A549 treated with AZD2906 at 1 μM for 4 hours (cell line): ENCODE measurements around the gene YJU2. TPM values are rescaled to one million over a fixed set of nuclear protein-coding genes. Genes with fewer than 3 reads are reported as not detected.

ENCODE experiments used
- total RNA-seq: library from RNA; stranded (reverse); fragments of 200-300 nt; extraction: Qiagen RNA extraction; gene quantifications from 5 replicates; pipeline ENCODE4 v1.2.3, GENCODE V29; 2022

The YJU2 gene
- total RNA-seq, result 18.3 to 21.8 TPM (median 20.1 TPM) in 5 replicates

DNA sequence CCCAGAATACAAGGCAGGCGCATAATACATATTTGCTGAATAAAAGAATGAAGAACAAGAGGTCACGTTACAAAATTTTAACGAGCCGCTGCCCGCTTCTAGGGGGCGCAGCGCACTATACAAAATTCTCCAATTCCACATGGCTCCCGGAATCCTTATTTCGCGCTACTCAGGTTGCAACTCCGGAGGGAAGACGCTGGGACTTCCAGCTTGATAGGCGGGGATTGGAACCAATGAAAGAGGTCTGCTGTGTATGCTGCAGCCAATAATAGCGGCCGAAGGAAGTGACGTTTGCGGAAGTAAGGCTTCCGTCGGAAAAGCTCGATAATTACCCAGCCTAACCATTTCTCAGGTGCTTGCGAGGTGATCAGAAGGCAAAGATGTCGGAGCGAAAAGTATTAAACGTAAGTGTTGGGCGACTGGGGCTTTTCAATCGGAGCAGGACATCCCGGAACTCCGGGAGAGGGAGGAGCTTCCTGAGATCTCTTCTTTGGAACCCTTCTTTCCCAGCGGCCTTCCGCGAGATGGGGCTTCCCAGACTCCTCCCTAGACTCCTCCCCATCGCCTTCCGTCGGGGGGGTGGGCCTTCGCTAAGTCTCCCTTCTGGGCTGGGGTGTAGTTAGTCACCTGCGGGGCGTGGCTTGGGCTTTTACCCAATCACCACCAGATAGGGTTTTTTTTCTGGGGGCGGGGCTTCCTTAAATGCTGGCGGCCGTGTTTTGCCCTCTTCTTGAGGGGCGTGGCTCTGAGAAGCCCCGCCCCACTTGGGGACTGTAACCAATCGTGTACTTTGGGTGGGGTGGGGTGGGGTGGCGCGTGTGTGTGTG is at the start of gene YJU2:
Gene YJU2, plus strand, starts transcription at position 314 of the 827 bp plus-strand sequence. Its CDS starts 67 bp downstream, at position 381.

DNA sequence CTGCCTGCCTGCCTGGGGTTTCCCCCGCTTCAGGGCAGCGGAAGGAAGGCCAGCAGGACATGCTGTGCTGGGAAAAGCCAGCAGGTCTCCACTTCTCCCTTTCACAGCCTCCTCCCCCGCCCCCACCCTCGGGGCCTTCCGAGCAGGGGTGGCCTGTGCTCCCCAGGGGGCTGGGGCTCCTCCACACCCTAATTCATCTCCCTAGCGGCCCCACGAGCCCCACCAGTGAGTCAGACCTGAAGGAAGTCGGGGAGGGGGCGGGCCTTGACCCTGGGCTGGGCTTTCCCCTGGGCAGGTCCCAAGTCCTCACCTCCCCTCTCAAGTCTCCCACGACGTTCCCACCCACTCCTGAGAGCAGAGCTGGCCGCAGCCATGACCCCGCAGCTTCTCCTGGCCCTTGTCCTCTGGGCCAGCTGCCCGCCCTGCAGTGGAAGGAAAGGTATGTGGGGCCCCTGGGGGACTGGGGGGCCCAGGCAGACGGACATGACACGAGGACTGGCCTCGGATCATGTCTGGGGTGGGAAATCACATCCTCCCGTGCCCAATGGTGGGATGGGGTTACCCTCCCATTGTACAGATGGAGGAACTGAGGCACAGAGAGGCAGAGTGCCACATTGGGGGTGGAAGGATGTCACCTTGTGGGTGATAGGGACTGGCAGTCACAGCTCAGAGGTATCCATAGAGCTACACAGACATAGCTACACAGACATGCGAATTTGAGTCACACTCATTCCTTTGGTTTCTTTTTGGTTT is 17.5 kb upstream of the YJU2 start, which contains the start of gene EBI3:
Gene EBI3, plus strand, starts transcription at position 345 of the 753 bp plus-strand sequence. Its CDS starts 28 bp downstream, at position 373.

DNA sequence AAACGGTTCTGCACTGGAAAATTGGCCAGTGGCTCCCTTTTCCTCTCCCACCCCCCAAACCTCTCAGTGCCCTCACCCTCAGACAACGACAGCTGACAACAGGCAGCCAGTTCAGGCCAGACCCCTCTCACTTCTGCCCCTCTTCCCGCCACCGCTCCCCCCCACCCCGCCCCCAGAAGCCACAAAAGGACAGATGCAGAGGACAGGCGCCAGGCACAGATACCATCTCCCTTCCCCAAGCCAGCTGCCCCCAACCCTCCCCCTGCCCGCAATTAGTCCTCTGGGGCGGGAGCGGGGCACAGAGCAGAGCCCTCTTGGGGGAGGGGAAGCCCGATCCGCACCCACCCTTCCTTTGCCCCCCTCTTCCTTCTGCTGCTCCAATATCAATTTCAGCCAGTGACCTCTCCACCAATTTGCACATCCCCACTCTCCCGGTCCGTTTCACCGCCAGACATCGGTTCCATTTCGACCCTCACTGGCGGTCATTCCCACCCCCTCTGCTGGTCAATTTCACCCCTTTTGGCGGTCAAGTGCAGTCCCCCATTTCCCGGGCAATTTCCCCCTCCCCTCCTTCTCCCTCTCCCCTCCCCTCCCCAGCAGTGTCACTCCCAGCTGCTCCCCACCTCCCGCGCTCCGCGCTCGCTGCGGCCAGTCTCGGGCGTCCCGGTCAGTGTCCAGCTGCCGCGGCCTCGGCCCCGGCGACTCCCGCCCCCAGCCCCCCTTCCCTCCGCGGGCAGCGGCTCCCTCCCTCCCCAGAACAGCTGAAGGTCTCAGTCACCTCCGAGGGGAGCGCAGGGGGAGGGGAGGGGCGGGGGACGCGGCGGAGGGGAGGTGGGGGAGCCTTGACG is 31.8 kb downstream of the YJU2 start, which contains the start of gene SHD:
Gene SHD, plus strand, starts transcription at position 848 of the 848 bp plus-strand sequence. CDS start 798 bp downstream, outside the sequence.

DNA sequence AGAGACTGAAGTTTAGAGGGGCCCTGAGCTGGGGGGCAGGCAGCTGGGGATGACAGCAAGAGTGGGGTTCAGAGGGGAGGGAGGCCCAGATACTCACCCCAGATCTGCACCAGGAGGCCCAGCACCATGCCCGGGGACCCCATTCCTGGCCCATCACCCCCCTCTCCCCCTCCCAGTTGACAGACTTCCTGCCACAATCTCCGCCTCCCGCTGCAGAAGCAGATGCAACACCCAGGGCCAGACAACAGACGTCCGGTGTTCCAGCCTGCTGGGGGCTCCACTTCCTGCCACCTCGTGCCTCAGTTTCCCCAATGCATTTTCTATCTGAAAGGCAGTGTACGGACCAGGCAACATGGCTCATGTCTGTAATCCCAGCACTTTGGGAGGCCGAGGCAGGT is 55.4 kb downstream of the YJU2 start, which contains the start of gene TMIGD2:
Gene TMIGD2, minus strand, starts transcription at position 147 of the 398 bp plus-strand sequence. Its CDS starts 4 bp downstream, at position 143.

DNA sequence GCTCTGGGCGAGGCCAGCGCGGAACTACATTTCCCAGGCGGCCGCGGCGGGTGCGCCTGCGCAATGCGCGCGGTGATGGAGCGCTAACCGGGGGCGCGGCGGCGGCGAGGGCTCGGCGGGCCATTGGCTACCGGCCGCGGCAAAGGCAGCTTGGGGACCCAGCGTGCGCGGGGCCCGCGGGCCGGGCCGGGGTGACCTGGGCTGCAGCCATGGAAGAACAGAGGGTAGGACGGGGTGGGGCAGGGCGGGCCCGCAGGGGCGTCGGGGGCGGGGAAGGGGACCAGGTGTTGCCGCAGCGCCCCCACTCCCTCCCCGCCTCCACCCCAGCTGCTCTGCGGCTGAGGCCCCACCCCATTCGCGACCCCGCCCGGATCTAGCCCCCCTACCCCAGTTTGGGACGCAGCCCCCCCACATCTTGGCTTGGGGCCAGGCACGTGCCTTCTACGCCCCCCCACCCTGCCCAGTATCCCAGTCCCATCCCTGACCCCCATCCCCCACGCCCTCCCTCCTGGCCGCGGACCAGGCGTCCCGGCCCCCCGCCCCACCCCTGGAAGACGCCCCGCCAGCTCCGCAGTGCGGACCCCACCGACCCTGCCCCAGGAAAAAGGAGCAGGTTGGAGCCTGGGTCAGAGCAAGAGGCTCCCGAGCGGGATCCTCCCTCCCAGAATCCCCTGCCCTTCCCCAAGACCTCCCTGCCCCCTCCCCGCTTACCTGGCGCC is 57.8 kb downstream of the YJU2 start, which contains the start of gene FSD1:
Gene FSD1, plus strand, starts transcription at position 61 of the 719 bp plus-strand sequence. Its CDS starts 149 bp downstream, at position 210.

Other genes starting within 250 kb of the YJU2 start
- gene PIAS4, start 239.3 kb upstream of the YJU2 start, total RNA-seq, result 14.6 to 17.5 TPM (median 15.7 TPM) in 5 replicates
- gene ZBTB7A, start 180.2 kb upstream of the YJU2 start, total RNA-seq, result 16.8 to 24.8 TPM (median 23.4 TPM) in 5 replicates
- gene MAP2K2, start 123.0 kb upstream of the YJU2 start, total RNA-seq, result 120 to 196 TPM (median 177 TPM) in 5 replicates
- 0.08 to 0.15 TPM (median 0.11 TPM) in 5 replicates for gene CREB3L3, start 93.4 kb upstream of the YJU2 start, total RNA-seq
- gene SIRT6, start 64.5 kb upstream of the YJU2 start, total RNA-seq, result 26.8 to 40.9 TPM (median 35.5 TPM) in 5 replicates
- gene ANKRD24, start 64.4 kb upstream of the YJU2 start, total RNA-seq, result 0.17 to 0.29 TPM (median 0.24 TPM) in 5 replicates
- 2.5 to 4.9 TPM (median 3.1 TPM) in 5 replicates for gene EBI3, start 17.6 kb upstream of the YJU2 start, total RNA-seq
- gene SHD, start 32.2 kb downstream of the YJU2 start, total RNA-seq, result 0.12 to 0.17 TPM (median 0.15 TPM) in 3 of 5 replicates, not detected in the others
- not detected in 5 replicates for gene TMIGD2, start 55.3 kb downstream of the YJU2 start, total RNA-seq
- gene FSD1, start 57.5 kb downstream of the YJU2 start, total RNA-seq, result 8.0 to 9.1 TPM (median 8.3 TPM) in 5 replicates
- 0.09 to 0.24 TPM in 2 of 5 replicates, not detected in the others for gene STAP2, start 91.7 kb downstream of the YJU2 start, total RNA-seq
- 5.0 to 12.2 TPM (median 10.5 TPM) in 5 replicates for gene MPND, start 96.5 kb downstream of the YJU2 start, total RNA-seq
- gene SH3GL1, start 153.5 kb downstream of the YJU2 start, total RNA-seq, result 45.8 to 61.4 TPM (median 59.4 TPM) in 5 replicates
- gene CHAF1A, start 155.6 kb downstream of the YJU2 start, total RNA-seq, result 20.4 to 22.3 TPM (median 21.2 TPM) in 5 replicates
- gene UBXN6, start 210.7 kb downstream of the YJU2 start, total RNA-seq, result 39.6 to 66.9 TPM (median 60.1 TPM) in 5 replicates
- 25.2 to 29.7 TPM (median 26.5 TPM) in 5 replicates for gene HDGFL2, start 225.2 kb downstream of the YJU2 start, total RNA-seq